ENCODE measurements around the gene SLC6A4. TPM values are rescaled to one million over a fixed set of nuclear protein-coding genes. Genes with fewer than 3 reads are reported as not detected.

Gene SLC6A4
- total RNA-seq, 1 donor from 2014 or later, result not detected

DNA sequence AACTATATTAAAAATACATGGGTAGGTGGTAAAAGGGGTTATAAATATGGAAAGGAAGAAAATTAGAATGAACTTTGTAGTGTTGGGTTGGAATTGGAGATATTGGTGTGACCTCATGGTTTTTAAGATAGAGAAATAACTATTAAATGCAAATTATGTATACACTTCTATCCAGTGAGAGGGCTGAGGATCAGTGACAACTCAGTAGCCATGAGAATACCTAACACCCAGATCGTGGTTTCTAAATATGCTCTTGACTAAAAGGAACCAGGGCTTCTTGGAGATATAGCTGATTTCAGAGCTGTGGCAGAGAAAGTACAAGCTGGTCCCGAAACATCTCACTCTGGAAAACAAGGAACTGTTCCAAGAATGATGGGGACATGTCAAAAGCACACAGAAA is 44.4 kb downstream of the SLC6A4 start:
- no peak for DNase-seq (ENCODE audit: low read depth)
- TF ChIP-seq, protein P1, sequence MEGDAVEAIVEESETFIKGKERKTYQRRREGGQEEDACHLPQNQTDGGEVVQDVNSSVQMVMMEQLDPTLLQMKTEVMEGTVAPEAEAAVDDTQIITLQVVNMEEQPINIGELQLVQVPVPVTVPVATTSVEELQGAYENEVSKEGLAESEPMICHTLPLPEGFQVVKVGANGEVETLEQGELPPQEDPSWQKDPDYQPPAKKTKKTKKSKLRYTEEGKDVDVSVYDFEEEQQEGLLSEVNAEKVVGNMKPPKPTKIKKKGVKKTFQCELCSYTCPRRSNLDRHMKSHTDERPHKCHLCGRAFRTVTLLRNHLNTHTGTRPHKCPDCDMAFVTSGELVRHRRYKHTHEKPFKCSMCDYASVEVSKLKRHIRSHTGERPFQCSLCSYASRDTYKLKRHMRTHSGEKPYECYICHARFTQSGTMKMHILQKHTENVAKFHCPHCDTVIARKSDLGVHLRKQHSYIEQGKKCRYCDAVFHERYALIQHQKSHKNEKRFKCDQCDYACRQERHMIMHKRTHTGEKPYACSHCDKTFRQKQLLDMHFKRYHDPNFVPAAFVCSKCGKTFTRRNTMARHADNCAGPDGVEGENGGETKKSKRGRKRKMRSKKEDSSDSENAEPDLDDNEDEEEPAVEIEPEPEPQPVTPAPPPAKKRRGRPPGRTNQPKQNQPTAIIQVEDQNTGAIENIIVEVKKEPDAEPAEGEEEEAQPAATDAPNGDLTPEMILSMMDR (conservative IDR thresholded peaks at IDR 0.05; ENCODE audit: low read depth, low read length), result no peak
- H3K4me3 ChIP-seq (ENCODE audit: low read depth, low read length), result no peak overlapping the region

DNA sequence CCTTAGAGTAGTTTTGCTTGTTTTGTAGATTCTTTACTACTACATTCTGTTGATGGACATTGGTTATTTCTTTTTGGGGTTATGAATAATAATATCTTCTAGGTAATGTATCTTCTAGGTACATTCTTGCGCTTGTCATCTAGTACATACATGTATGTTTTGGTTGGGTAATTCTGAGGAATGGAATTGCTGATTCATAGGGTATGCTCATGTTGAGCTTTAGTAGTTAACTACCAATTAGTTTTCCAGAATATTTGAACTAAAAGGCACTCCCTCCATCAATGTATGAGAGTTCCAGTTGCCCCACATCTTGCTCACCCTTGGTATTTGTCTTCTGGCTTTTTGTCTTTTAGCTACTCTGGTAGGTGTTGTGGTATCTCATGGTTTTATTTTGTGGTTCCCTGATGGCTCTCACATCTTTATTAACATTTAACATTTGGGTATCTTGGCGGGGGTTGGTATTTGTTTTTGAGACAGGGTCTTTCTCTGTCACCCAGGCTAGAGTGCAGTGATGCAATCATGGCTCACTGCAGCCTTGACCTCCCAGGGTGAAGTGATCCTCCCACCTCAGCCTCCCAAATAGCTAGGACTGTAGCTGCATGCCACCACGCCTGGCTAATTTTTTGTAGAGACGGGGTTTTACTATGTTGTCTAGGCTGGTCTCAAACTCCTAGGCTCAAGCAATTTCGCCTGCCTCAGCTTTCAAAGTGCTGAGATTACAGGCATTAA is 47.1 kb downstream of the SLC6A4 start:
- DNase-seq (ENCODE audit: low read depth), result peak; percentile 29
- H3K4me3 ChIP-seq (ENCODE audit: low read depth, low read length), result no peak overlapping the region
- TF ChIP-seq, protein P1 (conservative IDR thresholded peaks at IDR 0.05; ENCODE audit: low read depth, low read length), result no peak

GRCh38 chr17:30187573-30187972 is 47.9 kb downstream of the SLC6A4 start:
- DNase-seq (ENCODE audit: low read depth), result no peak
- TF ChIP-seq, protein P1 (conservative IDR thresholded peaks at IDR 0.05; ENCODE audit: low read depth, low read length), result no peak
- H3K4me3 ChIP-seq (ENCODE audit: low read depth, low read length), result no peak overlapping the region

- TF ChIP-seq, protein P1 (conservative IDR thresholded peaks at IDR 0.05; ENCODE audit: low read depth, low read length), result no peak
- DNase-seq (ENCODE audit: low read depth), result no peak
- H3K4me3 ChIP-seq (ENCODE audit: low read depth, low read length), result no peak overlapping the region
Observed at GRCh38 chr17:30186761-30187160, 48.7 kb downstream of the SLC6A4 start.

GRCh38 chr17:30176855-30177254 is 58.6 kb downstream of the SLC6A4 start:
- no peak overlapping the region for H3K4me3 ChIP-seq (ENCODE audit: low read depth, low read length)
- TF ChIP-seq, protein P1 (conservative IDR thresholded peaks at IDR 0.05; ENCODE audit: low read depth, low read length), result no peak
- no peak for DNase-seq (ENCODE audit: low read depth)

DNA sequence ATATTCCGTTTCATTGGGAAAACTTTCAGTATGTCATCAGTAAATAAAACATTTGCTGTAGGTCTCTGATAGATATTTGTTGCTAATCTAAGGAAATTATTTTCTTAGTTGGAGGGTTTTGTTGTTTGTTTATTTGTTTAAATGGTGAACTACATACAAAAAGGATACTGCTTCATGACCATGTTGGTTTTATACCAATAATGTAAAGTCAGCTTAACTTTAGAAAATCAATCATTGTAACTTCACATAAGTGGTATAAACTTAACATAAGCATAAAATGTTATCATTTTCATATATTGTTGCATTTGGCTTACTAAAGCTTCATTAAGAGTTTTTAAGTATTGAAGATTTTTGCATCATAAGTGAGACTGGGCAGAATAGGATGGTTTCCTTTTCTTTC is 60.9 kb downstream of the SLC6A4 start:
- no peak overlapping the region for H3K4me3 ChIP-seq (ENCODE audit: low read depth, low read length)
- DNase-seq (ENCODE audit: low read depth), result no peak
- TF ChIP-seq, protein P1 (conservative IDR thresholded peaks at IDR 0.05; ENCODE audit: low read depth, low read length), result no peak

- no peak for DNase-seq (ENCODE audit: low read depth)
- TF ChIP-seq, protein P1 (conservative IDR thresholded peaks at IDR 0.05; ENCODE audit: low read depth, low read length), result no peak
- no peak overlapping the region for H3K4me3 ChIP-seq (ENCODE audit: low read depth, low read length)
Observed at GRCh38 chr17:30173649-30174048, 61.8 kb downstream of the SLC6A4 start.
